OCI-LY1 (cell line): ENCODE results near the gene NT5M.

ENCODE experiments used
- H2AFZ ChIP-seq: fragments of 200-600 bp; sonication (generic), shearing (Covaris generic); 2 replicates; pipeline ENCODE4 v1.6.0; 2014; ENCODE audit warnings: antibody characterized with exemption, mild to moderate bottlenecking, low read length
- H3F3A ChIP-seq: fragments of 200-600 bp; sonication (generic), shearing (Covaris generic); 2 replicates; pipeline ENCODE4 v1.6.0; 2014; ENCODE audit warnings: mild to moderate bottlenecking, antibody characterized with exemption, low read length, moderate library complexity; ENCODE audit not compliant: insufficient read depth
- H3K27ac ChIP-seq: fragments of 200-600 bp; sonication (generic); 2 replicates; pipeline ENCODE4 v1.5.1; 2014; ENCODE audit warnings: low read length, mixed run types, mild to moderate bottlenecking, low read depth; ENCODE audit not compliant: poor library complexity, severe bottlenecking
- H3K27me3 ChIP-seq: fragments of 200-600 bp; sonication (generic); 2 replicates; pipeline ENCODE4 v1.6.0; 2014; ENCODE audit warnings: antibody characterized with exemption, mild to moderate bottlenecking, low read length, moderate library complexity; ENCODE audit not compliant: insufficient read depth
- H3K36me3 ChIP-seq: fragments of 200-600 bp; sonication (generic); 2 replicates; pipeline ENCODE4 v1.6.1; 2014; ENCODE audit warnings: mild to moderate bottlenecking, antibody characterized with exemption, low read length, moderate library complexity, mixed read lengths; ENCODE audit not compliant: insufficient read depth
- H3K4me1 ChIP-seq: fragments of 200-600 bp; sonication (generic); 2 replicates; pipeline ENCODE4 v1.5.1; 2014; ENCODE audit warnings: mild to moderate bottlenecking, low read length, moderate library complexity; ENCODE audit not compliant: insufficient read depth, severe bottlenecking
- H3K4me2 ChIP-seq: fragments of 200-600 bp; sonication (generic), shearing (Covaris generic); 2 replicates; pipeline ENCODE4 v1.6.1; 2014; ENCODE audit warnings: low read length
- H3K4me3 ChIP-seq: fragments of 200-600 bp; sonication (generic); 2 replicates; pipeline ENCODE4 v1.5.1; 2014; ENCODE audit warnings: low read length, low read depth, mild to moderate bottlenecking, mixed read lengths; ENCODE audit not compliant: poor library complexity, severe bottlenecking
- H3K79me2 ChIP-seq: fragments of 200-600 bp; shearing (Covaris generic); 2 replicates; pipeline ENCODE4 v1.6.1; 2016; ENCODE audit warnings: mixed run types, low read length, mixed read lengths; ENCODE audit not compliant: insufficient read depth
- H3K9ac ChIP-seq: fragments of 200-600 bp; sonication (generic), shearing (Covaris generic); 2 replicates; pipeline ENCODE4 v1.6.1; 2014; ENCODE audit warnings: mild to moderate bottlenecking, low read length, mixed read lengths
- H3K9me2 ChIP-seq: fragments of 200-600 bp; sonication (generic), shearing (Covaris generic); 2 replicates; pipeline ENCODE4 v1.6.1; 2014; ENCODE audit warnings: low read depth, mild to moderate bottlenecking, low read length, mixed read lengths
- H3K9me3 ChIP-seq: fragments of 200-600 bp; shearing (Covaris generic); 2 replicates; pipeline ENCODE4 v1.6.1; 2014; ENCODE audit warnings: low read length, mixed read lengths
- H4K20me1 ChIP-seq: fragments of 200-600 bp; sonication (generic), shearing (Covaris generic); 2 replicates; pipeline ENCODE4 v1.6.0; 2016; ENCODE audit warnings: mild to moderate bottlenecking, low read length; ENCODE audit not compliant: insufficient read depth
- CTCF ChIP-seq: fragments of 200-600 bp; sonication (generic), shearing (Covaris generic); IDR thresholded peaks from 2 replicates; pipeline ENCODE4 v1.5.1; 2017; ENCODE audit warnings: mild to moderate bottlenecking, antibody characterized with exemption, low read length, moderate library complexity, mixed read lengths
- EZH2 ChIP-seq: fragments of 200-600 bp; sonication (generic), shearing (Covaris generic); IDR thresholded peaks from 2 replicates; pipeline ENCODE4 v1.8.0; 2017; ENCODE audit warnings: borderline replicate concordance, mixed run types, mild to moderate bottlenecking, antibody characterized with exemption, low read length, moderate library complexity, mixed read lengths

Gene NT5M

GRCh38 chr17:17328251-17328650 is 25.1 kb downstream of the NT5M start:
- H3K27me3 ChIP-seq = no peaks in the 10 kb centered on the region
- no peaks in the 10 kb centered on the region for H3F3A ChIP-seq
- no peaks in the 10 kb centered on the region for H3K79me2 ChIP-seq
- no peak for TF ChIP-seq EZH2
- no peak for TF ChIP-seq CTCF
- H3K36me3 ChIP-seq = peaks cover 7% of the 10 kb centered on the region; the same call in 1 of the 2 replicates
- H3K4me3 ChIP-seq = no peak overlapping the region
- no peaks in the 10 kb centered on the region for H3K9me3 ChIP-seq
- no peak overlapping the region for H3K27ac ChIP-seq
- H3K9ac ChIP-seq = no peak overlapping the region
- no peaks in the 10 kb centered on the region for H4K20me1 ChIP-seq
- H2AFZ ChIP-seq = no peak overlapping the region
- H3K9me2 ChIP-seq = no peaks in the 10 kb centered on the region
- H3K4me1 ChIP-seq = no peaks in the 10 kb centered on the region
- H3K4me2 ChIP-seq = no peak overlapping the region

- Histone ChIP-seq H3K27me3 (no peaks in the 10 kb centered on the region), H3K9me2 (no peaks in the 10 kb centered on the region), H2AFZ (no peak overlapping the region), H3K4me1 (no peaks in the 10 kb centered on the region), H3K79me2 (no peaks in the 10 kb centered on the region), H4K20me1 (no peaks in the 10 kb centered on the region), H3K9ac (no peak overlapping the region), H3K36me3 (peaks cover 4% of the 10 kb centered on the region; the same call in 1 of the 2 replicates), H3K4me2 (no peak overlapping the region), H3F3A (no peaks in the 10 kb centered on the region), H3K27ac (no peak overlapping the region), H3K9me3 (no peaks in the 10 kb centered on the region), H3K4me3 (no peak overlapping the region)
- TF ChIP-seq EZH2 = no peak
- TF ChIP-seq CTCF = no peak
Measured at GRCh38 chr17:17341452-17341851, 38.3 kb downstream of the NT5M start.

GRCh38 chr17:17342242-17342945 is 39.2 kb downstream of the NT5M start:
- Histone ChIP-seq H3K4me3 (no peak overlapping the region), H2AFZ (no peak overlapping the region), H3K4me2 (no peak overlapping the region)

More at GRCh38 chr17:17342242-17342945, 39.2 kb downstream of the NT5M start:
- Histone ChIP-seq H4K20me1 (no peaks in the 10 kb centered on the region), H3F3A (no peaks in the 10 kb centered on the region), H3K79me2 (no peaks in the 10 kb centered on the region), H3K27me3 (no peaks in the 10 kb centered on the region), H3K9me2 (no peaks in the 10 kb centered on the region), H3K9ac (no peak overlapping the region), H3K4me1 (no peaks in the 10 kb centered on the region), H3K9me3 (no peaks in the 10 kb centered on the region), H3K27ac (no peak overlapping the region), H3K36me3 (peaks cover 4% of the 10 kb centered on the region; the same call in 1 of the 2 replicates)
- TF ChIP-seq EZH2 (no peak), CTCF (no peak)
